DOHH2 (cell line): Measurements from ENCODE around the gene CDIPT.

Source experiments
- H3F3A ChIP-seq: fragments of 200-600 bp; sonication (generic), shearing (Covaris generic); 2 replicates; pipeline ENCODE4 v1.6.0; 2016; ENCODE audit warnings: antibody characterized with exemption, mild to moderate bottlenecking; ENCODE audit not compliant: control insufficient read depth, insufficient read depth
- H3K27ac ChIP-seq: fragments of 200-600 bp; sonication (generic); 2 replicates; pipeline ENCODE4 v1.5.1; 2014; ENCODE audit warnings: low read depth, mild to moderate bottlenecking, low read length, moderate library complexity
- H3K27me3 ChIP-seq: fragments of 200-600 bp; sonication (generic); 2 replicates; pipeline ENCODE4 v1.6.1; 2014; ENCODE audit warnings: mild to moderate bottlenecking, low read length, mixed read lengths; ENCODE audit not compliant: control insufficient read depth
- H3K36me3 ChIP-seq: fragments of 200-600 bp; sonication (generic); 2 replicates; pipeline ENCODE4 v1.6.1; 2014; ENCODE audit warnings: mild to moderate bottlenecking, low read length, moderate library complexity, mixed read lengths; ENCODE audit not compliant: control insufficient read depth
- H3K4me1 ChIP-seq: fragments of 200-600 bp; sonication (generic); 2 replicates; pipeline ENCODE4 v1.6.1; 2014; ENCODE audit warnings: mild to moderate bottlenecking, low read length, mixed read lengths; ENCODE audit not compliant: control insufficient read depth
- H3K4me2 ChIP-seq: fragments of 200-600 bp; sonication (generic); 2 replicates; pipeline ENCODE4 v1.6.0; 2014; ENCODE audit warnings: mild to moderate bottlenecking, low read length, moderate library complexity
- H3K4me3 ChIP-seq: fragments of 200-600 bp; sonication (generic); 2 replicates; pipeline ENCODE4 v1.5.1; 2014; ENCODE audit warnings: mild to moderate bottlenecking, low read length, mixed read lengths
- H3K79me2 ChIP-seq: fragments of 200-600 bp; sonication (generic); 2 replicates; pipeline ENCODE4 v1.6.1; 2014; ENCODE audit warnings: mild to moderate bottlenecking, low read length, mixed read lengths; ENCODE audit not compliant: control insufficient read depth
- H3K9me2 ChIP-seq: fragments of 200-600 bp; sonication (generic); replicated peaks from 2 replicates; pipeline ENCODE4 v1.6.1; 2014; ENCODE audit warnings: mild to moderate bottlenecking, low read length, mixed read lengths; ENCODE audit not compliant: control insufficient read depth
- H3K9me3 ChIP-seq: fragments of 200-600 bp; sonication (generic); 2 replicates; pipeline ENCODE4 v1.6.1; 2014; ENCODE audit warnings: antibody characterized with exemption, low read length, mixed read lengths; ENCODE audit not compliant: control insufficient read depth, insufficient read depth
- H4K20me1 ChIP-seq: fragments of 200-600 bp; sonication (generic); 2 replicates; pipeline ENCODE4 v1.6.0; 2014; ENCODE audit warnings: low read depth, mild to moderate bottlenecking, antibody characterized with exemption, low read length, moderate library complexity; ENCODE audit not compliant: control insufficient read depth, insufficient read depth
- CTCF ChIP-seq: fragments of 200-600 bp; sonication (generic); IDR thresholded peaks from one replicate; pipeline ENCODE4 v1.5.1; 2014; ENCODE audit warnings: antibody characterized with exemption, mild to moderate bottlenecking, low read depth, low read length; ENCODE audit not compliant: poor library complexity, severe bottlenecking
- EZH2phosphoT487 ChIP-seq: fragments of 200-600 bp; sonication (generic); IDR thresholded peaks from 2 replicates; pipeline ENCODE4 v1.6.1; 2017; ENCODE audit warnings: borderline replicate concordance, mild to moderate bottlenecking, antibody characterized with exemption, low read length, moderate library complexity, mixed read lengths

Gene CDIPT, protein sequence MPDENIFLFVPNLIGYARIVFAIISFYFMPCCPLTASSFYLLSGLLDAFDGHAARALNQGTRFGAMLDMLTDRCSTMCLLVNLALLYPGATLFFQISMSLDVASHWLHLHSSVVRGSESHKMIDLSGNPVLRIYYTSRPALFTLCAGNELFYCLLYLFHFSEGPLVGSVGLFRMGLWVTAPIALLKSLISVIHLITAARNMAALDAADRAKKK

GRCh38 chr16:29862884-29863668, at the start of gene CDIPT:
Gene CDIPT (minus strand): TSS chr16:29863226. CDS start chr16:29862857, 369 bp downstream.
- Histone ChIP-seq H3K36me3 (peaks cover 23% of the 10 kb centered on the region), H3K4me1 (peaks cover 9% of the 10 kb centered on the region), H3K79me2 (peaks cover 21% of the 10 kb centered on the region), H3F3A (no peaks in the 10 kb centered on the region), H3K4me3 (peak within 1 kb of the TSS; percentile 87), H3K27me3 (peaks cover 5% of the 10 kb centered on the region; the same call in 1 of the 2 replicates), H3K4me2 (peak within 1 kb of the TSS; percentile 83), H3K9me2 (no peaks in the 10 kb centered on the region), H3K27ac (peak within 1 kb of the TSS; percentile 69), H4K20me1 (no peaks in the 10 kb centered on the region), H3K9me3 (no peaks in the 10 kb centered on the region)
- no peak for TF ChIP-seq EZH2phosphoT487
- TF ChIP-seq CTCF: peak; percentile 78

GRCh38 chr16:29912087-29912486, 49.1 kb upstream of the CDIPT start:
- H3K4me3 ChIP-seq: no peak overlapping the region
- no peaks in the 10 kb centered on the region for H3K9me2 ChIP-seq
- no peaks in the 10 kb centered on the region for H3K27me3 ChIP-seq
- 0 out of 2 replicates have a peak, but pooled peaks cover 4% of the 10 kb centered on the region for H3K4me1 ChIP-seq
- H4K20me1 ChIP-seq: no peaks in the 10 kb centered on the region
- H3F3A ChIP-seq: no peaks in the 10 kb centered on the region
- no peak overlapping the region for H3K4me2 ChIP-seq
- no peaks in the 10 kb centered on the region for H3K79me2 ChIP-seq
- TF ChIP-seq CTCF (no peak), EZH2phosphoT487 (no peak)
- H3K36me3 ChIP-seq: peaks cover 3% of the 10 kb centered on the region; the same call in 1 of the 2 replicates
- no peaks in the 10 kb centered on the region for H3K9me3 ChIP-seq
- no peak overlapping the region for H3K27ac ChIP-seq

- Histone ChIP-seq H3K36me3 (no peaks in the 10 kb centered on the region), H3K9me2 (no peaks in the 10 kb centered on the region), H3K4me2 (no peak overlapping the region), H4K20me1 (no peaks in the 10 kb centered on the region), H3K27ac (no peak overlapping the region), H3F3A (no peaks in the 10 kb centered on the region), H3K79me2 (no peaks in the 10 kb centered on the region), H3K4me3 (no peak overlapping the region), H3K9me3 (no peaks in the 10 kb centered on the region), H3K27me3 (no peaks in the 10 kb centered on the region), H3K4me1 (0 out of 2 replicates have a peak, but pooled peaks cover 4% of the 10 kb centered on the region)
- TF ChIP-seq EZH2phosphoT487: no peak
- TF ChIP-seq CTCF: no peak
Observed at GRCh38 chr16:29911676-29912010, 48.6 kb upstream of the CDIPT start.
